K562 treated with DMSO at 1 percent for 12 hours (cell line): ENCODE measurements around the gene GLT6D1. TPM values are rescaled to one million over a fixed set of nuclear protein-coding genes. Genes with fewer than 3 reads are reported as not detected.

Source experiments
- total RNA-seq: library from RNA; unstranded; fragments of 300-600 nt; gene quantifications from 2 replicates; pipeline ENCODE4 v1.2.3, GENCODE V29; 2022; ENCODE audit not compliant: insufficient read depth

Gene GLT6D1, protein sequence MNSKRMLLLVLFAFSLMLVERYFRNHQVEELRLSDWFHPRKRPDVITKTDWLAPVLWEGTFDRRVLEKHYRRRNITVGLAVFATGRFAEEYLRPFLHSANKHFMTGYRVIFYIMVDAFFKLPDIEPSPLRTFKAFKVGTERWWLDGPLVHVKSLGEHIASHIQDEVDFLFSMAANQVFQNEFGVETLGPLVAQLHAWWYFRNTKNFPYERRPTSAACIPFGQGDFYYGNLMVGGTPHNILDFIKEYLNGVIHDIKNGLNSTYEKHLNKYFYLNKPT
- total RNA-seq, result not detected in 2 replicates

GRCh38 chr9:135639196-135639595, at the start of gene GLT6D1:
Gene GLT6D1 (minus strand): TSS chr9:135639540. CDS start chr9:135639187, 353 bp downstream.

GRCh38 chr9:135662758-135663450, 23.6 kb upstream of the GLT6D1 start, which contains the start of gene LCN9:
Gene LCN9 (plus strand): TSS chr9:135663309. CDS start chr9:135663322, 13 bp downstream.

Other genes with a start within 250 kb of the GLT6D1 start
- 12.8 and 25.3 TPM in 2 replicates for gene PPP1R26, start 159.8 kb downstream of the GLT6D1 start, total RNA-seq
- 82.8 and 83.3 TPM in 2 replicates for gene MRPS2, start 138.9 kb downstream of the GLT6D1 start, total RNA-seq
- not detected in 2 replicates for gene LCN1, start 118.1 kb downstream of the GLT6D1 start, total RNA-seq
- gene OBP2A, start 93.4 kb downstream of the GLT6D1 start, total RNA-seq, result not detected in 2 replicates
- gene PAEP, start 77.8 kb downstream of the GLT6D1 start, total RNA-seq, result 0.88 and 5.8 TPM in 2 replicates
- not detected in 2 replicates for gene LCN9, start 23.8 kb upstream of the GLT6D1 start, total RNA-seq
- gene SOHLH1, start 59.9 kb upstream of the GLT6D1 start, total RNA-seq, result 0.42 TPM in 1 of 2 replicates, not detected in the other
- gene KCNT1, start 62.6 kb upstream of the GLT6D1 start, total RNA-seq, result not detected in 2 replicates